ENCODE results near the gene GFI1B. TPM values are rescaled to one million over a fixed set of nuclear protein-coding genes. Genes with fewer than 3 reads are reported as not detected.
A peak's percentile ranks its signal among the peaks of the same experiment; 100 is the strongest.

GFI1B gene
- polyA plus RNA-seq, 4 donors: 0.76 to 8.5 (median 1.1) TPM

- peaks cover 0 to 56% (median 0%) of the 10 kb centered on the region in 3 donors for H3K4me1 ChIP-seq (ENCODE audit: control insufficient read depth in 3 of 3, insufficient read depth in 2 of 3, low read depth in 1 of 3, low read length in 2 of 3)
- H3K27me3 ChIP-seq (ENCODE audit: control insufficient read depth in 3 of 3, insufficient read depth in 3 of 3, low read length in 3 of 3): peaks cover 0 to 2% (median 0%) of the 10 kb centered on the region in 3 donors
- H3K27ac ChIP-seq (ENCODE audit: low read depth in 1 of 3, low read length in 2 of 3): no peak overlapping the region
- peaks cover 0 to 14% (median 0%) of the 10 kb centered on the region in 3 donors for H3K36me3 ChIP-seq (ENCODE audit: control insufficient read depth in 3 of 3, insufficient read depth in 2 of 3, low read depth in 1 of 3, low read length in 3 of 3)
- 66 to 80% (median 77%) methylated on average over 19 to 20 of the region's 20 CpGs for WGBS, 3 donors
- no peaks in the 10 kb centered on the region for H3K9me3 ChIP-seq (ENCODE audit: control insufficient read depth in 2 of 2, insufficient read depth in 1 of 2, low read depth in 1 of 2, low read length in 1 of 2)
- no peak for DNase-seq
- no peak for FAIRE-seq
- no peak overlapping the region for H3K4me3 ChIP-seq (ENCODE audit: low read depth in 1 of 3, low read length in 3 of 3)
Observed at GRCh38 chr9:132984202-132985070, 5.9 kb downstream of the GFI1B start.

- FAIRE-seq: no peak
- WGBS, 3 donors: 67 to 78% (median 76%) methylated on average over 4 of the region's 4 CpGs
- Histone ChIP-seq H3K4me1 (ENCODE audit: control insufficient read depth in 3 of 3, insufficient read depth in 2 of 3, low read depth in 1 of 3, low read length in 2 of 3) (peaks cover 0 to 59% (median 0%) of the 10 kb centered on the region in 3 donors), H3K27me3 (ENCODE audit: control insufficient read depth in 3 of 3, insufficient read depth in 3 of 3, low read length in 3 of 3) (peaks cover 0 to 2% (median 0%) of the 10 kb centered on the region in 3 donors), H3K4me3 (ENCODE audit: low read depth in 1 of 3, low read length in 3 of 3) (no peak overlapping the region), H3K36me3 (ENCODE audit: control insufficient read depth in 3 of 3, insufficient read depth in 2 of 3, low read depth in 1 of 3, low read length in 3 of 3) (peaks cover 0 to 14% (median 0%) of the 10 kb centered on the region in 3 donors), H3K27ac (ENCODE audit: low read depth in 1 of 3, low read length in 2 of 3) (no peak overlapping the region), H3K9me3 (ENCODE audit: control insufficient read depth in 2 of 2, insufficient read depth in 1 of 2, low read depth in 1 of 2, low read length in 1 of 2) (no peaks in the 10 kb centered on the region)
- no peak for DNase-seq
Observed at GRCh38 chr9:132985071-132985350, 6.5 kb downstream of the GFI1B start.

- H3K27me3 ChIP-seq (ENCODE audit: control insufficient read depth in 3 of 3, insufficient read depth in 3 of 3, low read length in 3 of 3): peaks cover 0 to 2% (median 0%) of the 10 kb centered on the region in 3 donors
- no peak for DNase-seq
- H3K4me3 ChIP-seq (ENCODE audit: low read depth in 1 of 3, low read length in 3 of 3): no peak overlapping the region
- FAIRE-seq: no peak
- H3K27ac ChIP-seq (ENCODE audit: low read depth in 1 of 3, low read length in 2 of 3): no peak overlapping the region
- peaks cover 0 to 14% (median 0%) of the 10 kb centered on the region in 3 donors for H3K36me3 ChIP-seq (ENCODE audit: control insufficient read depth in 3 of 3, insufficient read depth in 2 of 3, low read depth in 1 of 3, low read length in 3 of 3)
- WGBS, 3 donors: 81 to 90% (median 83%) methylated on average over 8 of the region's 8 CpGs
- no peaks in the 10 kb centered on the region for H3K9me3 ChIP-seq (ENCODE audit: control insufficient read depth in 2 of 2, insufficient read depth in 1 of 2, low read depth in 1 of 2, low read length in 1 of 2)
- H3K4me1 ChIP-seq (ENCODE audit: control insufficient read depth in 3 of 3, insufficient read depth in 2 of 3, low read depth in 1 of 3, low read length in 2 of 3): peaks cover 0 to 58% (median 0%) of the 10 kb centered on the region in 3 donors
Observed at GRCh38 chr9:132985489-132985888, 7.0 kb downstream of the GFI1B start.

- Histone ChIP-seq H3K4me1 (ENCODE audit: control insufficient read depth in 3 of 3, insufficient read depth in 2 of 3, low read depth in 1 of 3, low read length in 2 of 3) (peaks cover 0 to 58% (median 0%) of the 10 kb centered on the region in 3 donors), H3K27ac (ENCODE audit: low read depth in 1 of 3, low read length in 2 of 3) (peak overlapping the region in 1 of 3 donors; percentile 63), H3K36me3 (ENCODE audit: control insufficient read depth in 3 of 3, insufficient read depth in 2 of 3, low read depth in 1 of 3, low read length in 3 of 3) (peaks cover 0 to 20% (median 0%) of the 10 kb centered on the region in 3 donors), H3K4me3 (ENCODE audit: low read depth in 1 of 3, low read length in 3 of 3) (no peak overlapping the region), H3K9me3 (ENCODE audit: control insufficient read depth in 2 of 2, insufficient read depth in 1 of 2, low read depth in 1 of 2, low read length in 1 of 2) (no peaks in the 10 kb centered on the region), H3K27me3 (ENCODE audit: control insufficient read depth in 3 of 3, insufficient read depth in 3 of 3, low read length in 3 of 3) (peaks cover 0 to 2% (median 0%) of the 10 kb centered on the region in 3 donors)
- 64 to 80% (median 67%) methylated on average over 13 of the region's 13 CpGs for WGBS, 3 donors
- FAIRE-seq (no peak), DNase-seq (no peak)
Observed at GRCh38 chr9:132986114-132986513, 7.6 kb downstream of the GFI1B start.

- Histone ChIP-seq H3K4me1 (ENCODE audit: control insufficient read depth in 3 of 3, insufficient read depth in 2 of 3, low read depth in 1 of 3, low read length in 2 of 3) (peaks cover 0 to 54% (median 0%) of the 10 kb centered on the region in 3 donors), H3K27ac (ENCODE audit: low read depth in 1 of 3, low read length in 2 of 3) (peak overlapping the region in 1 of 3 donors; percentile 63), H3K36me3 (ENCODE audit: control insufficient read depth in 3 of 3, insufficient read depth in 2 of 3, low read depth in 1 of 3, low read length in 3 of 3) (peaks cover 0 to 21% (median 0%) of the 10 kb centered on the region in 3 donors), H3K4me3 (ENCODE audit: low read depth in 1 of 3, low read length in 3 of 3) (no peak overlapping the region), H3K27me3 (ENCODE audit: control insufficient read depth in 3 of 3, insufficient read depth in 3 of 3, low read length in 3 of 3) (peaks cover 0 to 6% (median 0%) of the 10 kb centered on the region in 3 donors), H3K9me3 (ENCODE audit: control insufficient read depth in 2 of 2, insufficient read depth in 1 of 2, low read depth in 1 of 2, low read length in 1 of 2) (no peaks in the 10 kb centered on the region)
- WGBS, 3 donors: 25 to 44% (median 42%) methylated on average over 26 of the region's 26 CpGs
- FAIRE-seq (no peak), DNase-seq (peak in 1 of 2 donors; percentile 76)
Observed at GRCh38 chr9:132986640-132987620, 8.4 kb downstream of the GFI1B start.

GRCh38 chr9:132988244-132989013, 9.9 kb downstream of the GFI1B start:
- Histone ChIP-seq H3K9me3 (ENCODE audit: control insufficient read depth in 2 of 2, insufficient read depth in 1 of 2, low read depth in 1 of 2, low read length in 1 of 2) (no peaks in the 10 kb centered on the region), H3K27ac (ENCODE audit: low read depth in 1 of 3, low read length in 2 of 3) (no peak overlapping the region), H3K4me1 (ENCODE audit: control insufficient read depth in 3 of 3, insufficient read depth in 2 of 3, low read depth in 1 of 3, low read length in 2 of 3) (peaks cover 0 to 39% (median 0%) of the 10 kb centered on the region in 3 donors), H3K36me3 (ENCODE audit: control insufficient read depth in 3 of 3, insufficient read depth in 2 of 3, low read depth in 1 of 3, low read length in 3 of 3) (peaks cover 0 to 21% (median 0%) of the 10 kb centered on the region in 3 donors), H3K27me3 (ENCODE audit: control insufficient read depth in 3 of 3, insufficient read depth in 3 of 3, low read length in 3 of 3) (peaks cover 0 to 5% (median 0%) of the 10 kb centered on the region in 3 donors), H3K4me3 (ENCODE audit: low read depth in 1 of 3, low read length in 3 of 3) (no peak overlapping the region)
- no peak for DNase-seq
- 76 to 84% (median 82%) methylated on average over 14 of the region's 14 CpGs for WGBS, 3 donors
- FAIRE-seq: no peak

GRCh38 chr9:132989014-132989310, 10.5 kb downstream of the GFI1B start:
- FAIRE-seq: no peak
- WGBS, 3 donors: 91 to 94% (median 92%) methylated on average over 12 to 13 of the region's 13 CpGs
- H3K27me3 ChIP-seq (ENCODE audit: control insufficient read depth in 3 of 3, insufficient read depth in 3 of 3, low read length in 3 of 3): peaks cover 0 to 8% (median 0%) of the 10 kb centered on the region in 3 donors

More at GRCh38 chr9:132989014-132989310, 10.5 kb downstream of the GFI1B start:
- Histone ChIP-seq H3K36me3 (ENCODE audit: control insufficient read depth in 3 of 3, insufficient read depth in 2 of 3, low read depth in 1 of 3, low read length in 3 of 3) (peaks cover 0 to 19% (median 0%) of the 10 kb centered on the region in 3 donors), H3K9me3 (ENCODE audit: control insufficient read depth in 2 of 2, insufficient read depth in 1 of 2, low read depth in 1 of 2, low read length in 1 of 2) (no peaks in the 10 kb centered on the region), H3K4me3 (ENCODE audit: low read depth in 1 of 3, low read length in 3 of 3) (no peak overlapping the region), H3K4me1 (ENCODE audit: control insufficient read depth in 3 of 3, insufficient read depth in 2 of 3, low read depth in 1 of 3, low read length in 2 of 3) (peaks cover 0 to 41% (median 0%) of the 10 kb centered on the region in 3 donors), H3K27ac (ENCODE audit: low read depth in 1 of 3, low read length in 2 of 3) (no peak overlapping the region)
- DNase-seq: no peak

Data from small intestine (tissue), 7 donors.